HepG2 (cell line): ENCODE results near the gene DNAJA2. TPM values are rescaled to one million over a fixed set of nuclear protein-coding genes. Genes with fewer than 3 reads are reported as not detected.

ENCODE experiments used
- HNF4G ChIP-seq, 2 experiments: sonication (generic) in 1 of 2; formaldehyde crosslinking in 1 of 2; IDR thresholded peaks; 2 replicates each; pipeline versions ENCODE4 v1.4.0 to v1.6.1; 2011 to 2020; ENCODE audit warnings: borderline replicate concordance in 2 of 2, low read depth in 2 of 2, mild to moderate bottlenecking in 2 of 2, low read length in 1 of 2, missing genetic modification reagents in 1 of 2, moderate library complexity in 1 of 2
- KLF6 ChIP-seq: IDR thresholded peaks from 2 replicates; pipeline ENCODE4 v1.8.0; 2016; ENCODE audit warnings: missing biosample characterization, missing genetic modification reagents
- MED8 ChIP-seq: sonication (generic); formaldehyde crosslinking; IDR thresholded peaks from 2 replicates; pipeline ENCODE4 v1.8.1; 2023; ENCODE audit warnings: mild to moderate bottlenecking, missing genetic modification reagents; ENCODE audit not compliant: insufficient replicate concordance
- NR1H2 ChIP-seq: sonication (generic); formaldehyde crosslinking; IDR thresholded peaks from 2 replicates; pipeline ENCODE4 v1.8.1; 2022; ENCODE audit warnings: low read depth, missing genetic modification reagents, borderline replicate concordance
- PAXIP1 ChIP-seq: sonication (generic); formaldehyde crosslinking; conservative IDR thresholded peaks from 2 replicates; pipeline ENCODE4 v1.4.0; 2020; ENCODE audit warnings: mild to moderate bottlenecking, missing genetic modification reagents, moderate library complexity
- PREB ChIP-seq: sonication (generic); formaldehyde crosslinking; IDR thresholded peaks from 2 replicates; pipeline ENCODE4 v1.4.0; 2020; ENCODE audit warnings: missing genetic modification reagents
- REL ChIP-seq: sonication (generic); formaldehyde crosslinking; conservative IDR thresholded peaks from 2 replicates; pipeline ENCODE4 v1.8.0; 2022; ENCODE audit warnings: mild to moderate bottlenecking, missing genetic modification reagents, moderate library complexity
- SRSF4 ChIP-seq: fragments of 200-400 bp; formaldehyde crosslinking; IDR thresholded peaks from one replicate; pipeline ENCODE4 v1.6.1; 2018; ENCODE audit warnings: mild to moderate bottlenecking, low read depth, low read length, moderate library complexity; ENCODE audit not compliant: poor library complexity, severe bottlenecking
- ZKSCAN8 ChIP-seq: IDR thresholded peaks from 2 replicates; pipeline ENCODE4 v1.6.1; 2016; ENCODE audit warnings: borderline replicate concordance, missing genetic modification reagents, missing compliant biosample characterization
- ZNF24 ChIP-seq: fragments of 450-650 bp; IDR thresholded peaks from 2 replicates; pipeline ENCODE4 v1.6.1; 2017; ENCODE audit warnings: antibody characterized with exemption, mild to moderate bottlenecking
- ZNF792 ChIP-seq: IDR thresholded peaks from 2 replicates; pipeline ENCODE4 v1.6.1; 2016
- polyA plus RNA-seq, 8 experiments: library from polyadenylated mRNA; depleted of rRNA in 3 of 8; stranded (reverse) in 7 of 8; unstranded in 1 of 8; fragments of >200 nt; fragmentation: Illumina TruSeq in 4 of 8; extraction: Trizol in 4 of 8; gene quantifications; 2 replicates each; pipeline versions ENCODE4 v1.2.1 to v1.2.3, GENCODE V29; 2011 to 2016; ENCODE audit warnings: low read depth in 4 of 8, missing spikeins in 1 of 8, mixed read lengths in 1 of 8; ENCODE audit not compliant: insufficient read depth in 1 of 8
- total RNA-seq, 5 experiments: library from RNA; depleted of rRNA; stranded (reverse); fragments of >200 nt; fragmentation: Illumina TruSeq; extraction: Trizol; gene quantifications; 2 replicates each; pipeline ENCODE4 v1.2.3, GENCODE V29; 2016; ENCODE audit warnings: low read depth in 1 of 5
- TF ChIP-seq, protein P1 (sequence below): IDR thresholded peaks from 2 replicates; pipeline ENCODE4 v1.6.1; 2016; ENCODE audit warnings: missing genetic modification reagents, missing compliant biosample characterization
- TF ChIP-seq, protein P2 (sequence below): sonication (generic); formaldehyde crosslinking; IDR thresholded peaks from 2 replicates; pipeline ENCODE4 v1.4.0; 2020; ENCODE audit warnings: mild to moderate bottlenecking, missing genetic modification reagents
- TF ChIP-seq, protein P3 (sequence below): sonication (generic); formaldehyde crosslinking; IDR thresholded peaks from 2 replicates; pipeline ENCODE4 v1.4.0; 2020; ENCODE audit warnings: missing genetic modification reagents
- TF ChIP-seq, protein P4 (sequence below): sonication (generic); formaldehyde crosslinking; IDR thresholded peaks from 2 replicates; pipeline ENCODE4 v1.8.1; 2023; ENCODE audit warnings: mild to moderate bottlenecking, missing genetic modification reagents

Gene DNAJA2
- total and polyA plus RNA-seq, 2 of the 13 experiments (the other 11 are each of a cell fraction or from before 2014, with no cell fraction given): 25.4 to 176 TPM

- TF ChIP-seq PAXIP1 (CRISPR knock-in tag): no peak
- TF ChIP-seq MED8: no peak
- TF ChIP-seq REL: no peak
- TF ChIP-seq HNF4G (IDR thresholded peaks at IDR 0.05; ENCODE audit: borderline replicate concordance, low read depth, low read length): no peak
- TF ChIP-seq HNF4G (CRISPR knock-in tag; IDR thresholded peaks at IDR 0.05; ENCODE audit: borderline replicate concordance, low read depth): no peak
- TF ChIP-seq, protein P1, sequence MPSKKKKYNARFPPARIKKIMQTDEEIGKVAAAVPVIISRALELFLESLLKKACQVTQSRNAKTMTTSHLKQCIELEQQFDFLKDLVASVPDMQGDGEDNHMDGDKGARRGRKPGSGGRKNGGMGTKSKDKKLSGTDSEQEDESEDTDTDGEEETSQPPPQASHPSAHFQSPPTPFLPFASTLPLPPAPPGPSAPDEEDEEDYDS: peak; percentile 98
- no peak for TF ChIP-seq ZNF24
- TF ChIP-seq ZKSCAN8 (CRISPR knock-in tag): no peak
- TF ChIP-seq KLF6 (CRISPR knock-in tag): 0 out of 2 replicates have a peak, but pooled peaks have one; percentile 9
- TF ChIP-seq, protein P2, sequence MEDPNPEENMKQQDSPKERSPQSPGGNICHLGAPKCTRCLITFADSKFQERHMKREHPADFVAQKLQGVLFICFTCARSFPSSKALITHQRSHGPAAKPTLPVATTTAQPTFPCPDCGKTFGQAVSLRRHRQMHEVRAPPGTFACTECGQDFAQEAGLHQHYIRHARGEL (CRISPR knock-in tag): no peak
- no peak for TF ChIP-seq ZNF792 (CRISPR knock-in tag)
- TF ChIP-seq SRSF4: no peak
- TF ChIP-seq, protein P3, sequence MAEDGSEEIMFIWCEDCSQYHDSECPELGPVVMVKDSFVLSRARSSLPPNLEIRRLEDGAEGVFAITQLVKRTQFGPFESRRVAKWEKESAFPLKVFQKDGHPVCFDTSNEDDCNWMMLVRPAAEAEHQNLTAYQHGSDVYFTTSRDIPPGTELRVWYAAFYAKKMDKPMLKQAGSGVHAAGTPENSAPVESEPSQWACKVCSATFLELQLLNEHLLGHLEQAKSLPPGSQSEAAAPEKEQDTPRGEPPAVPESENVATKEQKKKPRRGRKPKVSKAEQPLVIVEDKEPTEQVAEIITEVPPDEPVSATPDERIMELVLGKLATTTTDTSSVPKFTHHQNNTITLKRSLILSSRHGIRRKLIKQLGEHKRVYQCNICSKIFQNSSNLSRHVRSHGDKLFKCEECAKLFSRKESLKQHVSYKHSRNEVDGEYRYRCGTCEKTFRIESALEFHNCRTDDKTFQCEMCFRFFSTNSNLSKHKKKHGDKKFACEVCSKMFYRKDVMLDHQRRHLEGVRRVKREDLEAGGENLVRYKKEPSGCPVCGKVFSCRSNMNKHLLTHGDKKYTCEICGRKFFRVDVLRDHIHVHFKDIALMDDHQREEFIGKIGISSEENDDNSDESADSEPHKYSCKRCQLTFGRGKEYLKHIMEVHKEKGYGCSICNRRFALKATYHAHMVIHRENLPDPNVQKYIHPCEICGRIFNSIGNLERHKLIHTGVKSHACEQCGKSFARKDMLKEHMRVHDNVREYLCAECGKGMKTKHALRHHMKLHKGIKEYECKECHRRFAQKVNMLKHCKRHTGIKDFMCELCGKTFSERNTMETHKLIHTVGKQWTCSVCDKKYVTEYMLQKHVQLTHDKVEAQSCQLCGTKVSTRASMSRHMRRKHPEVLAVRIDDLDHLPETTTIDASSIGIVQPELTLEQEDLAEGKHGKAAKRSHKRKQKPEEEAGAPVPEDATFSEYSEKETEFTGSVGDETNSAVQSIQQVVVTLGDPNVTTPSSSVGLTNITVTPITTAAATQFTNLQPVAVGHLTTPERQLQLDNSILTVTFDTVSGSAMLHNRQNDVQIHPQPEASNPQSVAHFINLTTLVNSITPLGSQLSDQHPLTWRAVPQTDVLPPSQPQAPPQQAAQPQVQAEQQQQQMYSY (CRISPR knock-in tag): no peak
- TF ChIP-seq PREB (CRISPR knock-in tag): no peak
- no peak for TF ChIP-seq NR1H2 (CRISPR knock-in tag)
- TF ChIP-seq, protein P4, sequence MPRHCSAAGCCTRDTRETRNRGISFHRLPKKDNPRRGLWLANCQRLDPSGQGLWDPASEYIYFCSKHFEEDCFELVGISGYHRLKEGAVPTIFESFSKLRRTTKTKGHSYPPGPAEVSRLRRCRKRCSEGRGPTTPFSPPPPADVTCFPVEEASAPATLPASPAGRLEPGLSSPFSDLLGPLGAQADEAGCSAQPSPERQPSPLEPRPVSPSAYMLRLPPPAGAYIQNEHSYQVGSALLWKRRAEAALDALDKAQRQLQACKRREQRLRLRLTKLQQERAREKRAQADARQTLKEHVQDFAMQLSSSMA (CRISPR knock-in tag): no peak
Observed at GRCh38 chr16:46991729-46992704, 18.5 kb upstream of the DNAJA2 start (continued).
